Measurements from ENCODE around the gene PPP3CA. TPM values are rescaled to one million over a fixed set of nuclear protein-coding genes. Genes with fewer than 3 reads are reported as not detected.
A peak's percentile ranks its signal among the peaks of the same experiment; 100 is the strongest.

PPP3CA gene
- total RNA-seq, 1 experiment from 2014 or later = 31.0 TPM

- no peaks in the 10 kb centered on the region for H3K36me3 ChIP-seq (ENCODE audit: control insufficient read depth, insufficient read depth, low read length)
- no peak overlapping the region for H3K4me3 ChIP-seq (ENCODE audit: low read depth in 2 of 2, low read length in 2 of 2)
- ChIA-PET CTCF (no interaction called here), POLR2A (no interaction called here)
- ATAC-seq (no peak), DNase-seq (ENCODE audit: low read depth, low spot score) (no peak)
- in situ Hi-C loops (cut with HindIII; ENCODE audit: low pct_unique_long_range_greater_than_20kb, low sequenced_read_pairs) (no loop called here), intact Hi-C loops (cut with micrococcal nuclease; ENCODE audit: unreplicated experiment) (no loop called here)
- H3K4me1 ChIP-seq (ENCODE audit: control insufficient read depth, insufficient read depth, low read length) = peaks cover 6% of the 10 kb centered on the region
- H3K9me3 ChIP-seq (ENCODE audit: control insufficient read depth, insufficient read depth, low read depth, low read length) = no peaks in the 10 kb centered on the region
- TF ChIP-seq REST (IDR thresholded peaks at IDR 0.05; ENCODE audit: insufficient read depth in 1 of 2, low read depth in 2 of 2, low read length in 1 of 2) (no peak), SIN3A (IDR thresholded peaks at IDR 0.05; ENCODE audit: borderline replicate concordance, insufficient read depth, low read depth, low read length) (no peak)
- no peaks in the 10 kb centered on the region for H3K27me3 ChIP-seq (ENCODE audit: control insufficient read depth, insufficient read depth, low read length)
- BruUV-seq (replicated peaks) = no TSS peak
- H3K27ac ChIP-seq (ENCODE audit: low read length) = no peak overlapping the region
Measured at GRCh38 chr4:101201421-101201820, 145.9 kb downstream of the PPP3CA start.

- no peaks in the 10 kb centered on the region for H3K27me3 ChIP-seq (ENCODE audit: control insufficient read depth, insufficient read depth, low read length)
- intact Hi-C loops (cut with micrococcal nuclease; ENCODE audit: unreplicated experiment) (no loop called here), in situ Hi-C loops (cut with HindIII; ENCODE audit: low pct_unique_long_range_greater_than_20kb, low sequenced_read_pairs) (no loop called here)
- H3K4me3 ChIP-seq (ENCODE audit: low read depth in 2 of 2, low read length in 2 of 2) = peak overlapping the region in 1 of 2 experiments; percentile 16; a peak in 1 of 4 replicates
- H3K36me3 ChIP-seq (ENCODE audit: control insufficient read depth, insufficient read depth, low read length) = no peaks in the 10 kb centered on the region
- H3K27ac ChIP-seq (ENCODE audit: low read length) = no peak overlapping the region
- no TSS peak for BruUV-seq (replicated peaks)
- no peak for TF ChIP-seq TCF7L2 (IDR thresholded peaks at IDR 0.05; ENCODE audit: low read depth, low read length)
- TF ChIP-seq SIN3A (IDR thresholded peaks at IDR 0.05; ENCODE audit: borderline replicate concordance, insufficient read depth, low read depth, low read length) = no peak
- TF ChIP-seq CTCF (IDR thresholded peaks at IDR 0.05) = no peak
- TF ChIP-seq REST (IDR thresholded peaks at IDR 0.05; ENCODE audit: insufficient read depth in 1 of 2, low read depth in 2 of 2, low read length in 1 of 2) = no peak
- TF ChIP-seq POLR2AphosphoS5 (IDR thresholded peaks at IDR 0.05; ENCODE audit: low read depth, low read length) = no peak
- POLR2A ChIA-PET = no interaction called here
- no peaks in the 10 kb centered on the region for H3K9me3 ChIP-seq (ENCODE audit: control insufficient read depth, insufficient read depth, low read depth, low read length)
- peaks cover 6% of the 10 kb centered on the region for H3K4me1 ChIP-seq (ENCODE audit: control insufficient read depth, insufficient read depth, low read length)
- ATAC-seq (peak; percentile 91), DNase-seq (ENCODE audit: low read depth, low spot score) (peak; percentile 74)
- CTCF ChIA-PET = no interaction called here
Measured at GRCh38 chr4:101200561-101200960, 146.8 kb downstream of the PPP3CA start.
